CD4-positive, alpha-beta T cell (primary cell): ENCODE data around the gene CDRT15. TPM values are rescaled to one million over a fixed set of nuclear protein-coding genes. Genes with fewer than 3 reads are reported as not detected.

Experiments
- ATAC-seq: fragments of 200-7000 bp; cut with Tn5 transposase; one replicate; pipeline ENCODE4 v1.10.0; 2022; ENCODE audit warnings: mild to moderate bottlenecking; ENCODE audit not compliant: poor library complexity
- CTCF ChIA-PET: fragments of 350-600 bp; sonication (Branson Sonifier 250); formaldehyde crosslinking; loops from one replicate; lab custom pipeline; 2021; ENCODE audit warnings: antibody characterized with exemption, inconsistent platforms; lab: Charles Lee
- POLR2A ChIA-PET: fragments of 350-600 bp; sonication (Branson Sonifier 250); formaldehyde crosslinking; loops from one replicate; lab custom pipeline; 2021; ENCODE audit warnings: antibody characterized with exemption, inconsistent platforms; lab: Charles Lee
- DNase-seq, 14 experiments: peaks; one replicate each; pipeline ENCODE4 v3.0.0-alpha.2; 2013 to 2020; ENCODE audit warnings: mixed read lengths in 2 of 14
- H3K27ac ChIP-seq, 2 donors: one replicate each; pipeline versions ENCODE4 v1.5.1 to v1.7.0; 2013; ENCODE audit warnings: low read length in 2 of 2, low read depth in 1 of 2, mild to moderate bottlenecking in 1 of 2
- H3K27me3 ChIP-seq, 2 experiments: 1 replicate in 1 of 2; 2 replicates in 1 of 2; pipeline versions ENCODE4 v1.6.1 to v1.7.0; 2013; ENCODE audit warnings: low read length in 2 of 2, control low read depth in 1 of 2, mild to moderate bottlenecking in 1 of 2, moderate library complexity in 1 of 2; ENCODE audit not compliant: insufficient read depth in 2 of 2, control insufficient read depth in 1 of 2
- H3K36me3 ChIP-seq: one replicate; pipeline ENCODE4 v1.6.1; 2013; ENCODE audit warnings: low read length, control low read depth; ENCODE audit not compliant: insufficient read depth
- H3K4me1 ChIP-seq: one replicate; pipeline ENCODE4 v1.6.1; 2013; ENCODE audit warnings: low read length, control low read depth; ENCODE audit not compliant: insufficient read depth
- H3K4me3 ChIP-seq: one replicate; pipeline ENCODE4 v1.5.1; 2013; ENCODE audit warnings: mild to moderate bottlenecking, low read length, moderate library complexity
- H3K9me3 ChIP-seq, 2 experiments: 1 replicate in 1 of 2; 2 replicates in 1 of 2; pipeline versions ENCODE4 v1.6.1 to v1.7.0; 2013; ENCODE audit warnings: low read length in 2 of 2, mild to moderate bottlenecking in 2 of 2, control low read depth in 1 of 2, moderate library complexity in 1 of 2; ENCODE audit not compliant: control insufficient read depth in 1 of 2, insufficient read depth in 1 of 2
- H3K27ac Mint-ChIP-seq: one replicate; pipeline ENCODE4 v1.8.0; 2020; ENCODE audit warnings: mixed read lengths
- H3K27me3 Mint-ChIP-seq: one replicate; pipeline ENCODE4 v1.8.0; 2021; ENCODE audit warnings: mixed read lengths
- H3K36me3 Mint-ChIP-seq: one replicate; pipeline ENCODE4 v1.8.0; 2021; ENCODE audit warnings: low read depth, mixed read lengths
- H3K4me1 Mint-ChIP-seq: one replicate; pipeline ENCODE4 v1.8.0; 2021; ENCODE audit warnings: low read depth, mixed read lengths
- H3K4me3 Mint-ChIP-seq: one replicate; pipeline ENCODE4 v1.8.0; 2020; ENCODE audit warnings: mild to moderate bottlenecking, mixed read lengths
- H3K9me3 Mint-ChIP-seq: one replicate; pipeline ENCODE4 v1.8.0; 2020; ENCODE audit warnings: mixed read lengths
- intact Hi-C, 2 experiments: fragments of 100-400 bp; cut with DNase I in 1 of 2; cut with micrococcal nuclease in 1 of 2; formaldehyde crosslinking; loops; one replicate each; pipeline versions ENCODE4 v1.15.1 to v1.9.0; 2023 to 2025; cut with DNase I, micrococcal nuclease
- total RNA-seq, 174 experiments: library from RNA in 2 of 174; stranded (reverse) in 2 of 174; gene quantifications; one replicate each; pipeline ENCODE4 v1.2.3 and lab custom pipeline; 2021 to 2026
- TF ChIP-seq, protein P1 (sequence below): fragments of 200-600 bp; IDR thresholded peaks from one replicate; pipeline ENCODE4 v1.8.0; 2022; ENCODE audit warnings: antibody characterized with exemption, mild to moderate bottlenecking

CDRT15 gene
- total RNA-seq, 2 experiments from 2014 or later = not detected

DNA sequence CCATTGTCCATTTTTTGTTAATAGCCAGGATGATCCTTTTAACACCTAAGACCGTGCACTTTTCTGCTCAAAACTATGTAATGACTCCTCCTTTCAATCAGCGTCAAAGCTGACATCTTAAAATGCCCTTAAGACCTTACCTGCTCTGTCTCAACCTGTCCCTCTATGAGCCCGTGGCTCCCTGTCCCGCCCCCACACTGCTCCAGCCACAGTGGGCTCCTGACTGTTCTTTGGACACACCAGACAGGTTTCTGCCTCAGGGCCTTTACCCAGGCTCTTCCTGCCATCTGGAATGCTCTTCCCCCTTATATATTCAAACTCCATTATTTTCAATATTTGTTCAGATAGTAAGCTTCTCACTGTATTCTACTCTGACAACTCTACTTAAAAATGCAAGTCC is 14.1 kb downstream of the CDRT15 start:
- H3K27me3 ChIP-seq = no peaks in the 10 kb centered on the region
- H3K4me3 Mint-ChIP-seq = no peak overlapping the region
- H3K36me3 ChIP-seq = no peaks in the 10 kb centered on the region
- no peaks in the 10 kb centered on the region for H3K4me1 Mint-ChIP-seq
- no peaks in the 10 kb centered on the region for H3K9me3 Mint-ChIP-seq
- ATAC-seq = no peak
- intact Hi-C loops = no loop called here
- TF ChIP-seq, protein P1, sequence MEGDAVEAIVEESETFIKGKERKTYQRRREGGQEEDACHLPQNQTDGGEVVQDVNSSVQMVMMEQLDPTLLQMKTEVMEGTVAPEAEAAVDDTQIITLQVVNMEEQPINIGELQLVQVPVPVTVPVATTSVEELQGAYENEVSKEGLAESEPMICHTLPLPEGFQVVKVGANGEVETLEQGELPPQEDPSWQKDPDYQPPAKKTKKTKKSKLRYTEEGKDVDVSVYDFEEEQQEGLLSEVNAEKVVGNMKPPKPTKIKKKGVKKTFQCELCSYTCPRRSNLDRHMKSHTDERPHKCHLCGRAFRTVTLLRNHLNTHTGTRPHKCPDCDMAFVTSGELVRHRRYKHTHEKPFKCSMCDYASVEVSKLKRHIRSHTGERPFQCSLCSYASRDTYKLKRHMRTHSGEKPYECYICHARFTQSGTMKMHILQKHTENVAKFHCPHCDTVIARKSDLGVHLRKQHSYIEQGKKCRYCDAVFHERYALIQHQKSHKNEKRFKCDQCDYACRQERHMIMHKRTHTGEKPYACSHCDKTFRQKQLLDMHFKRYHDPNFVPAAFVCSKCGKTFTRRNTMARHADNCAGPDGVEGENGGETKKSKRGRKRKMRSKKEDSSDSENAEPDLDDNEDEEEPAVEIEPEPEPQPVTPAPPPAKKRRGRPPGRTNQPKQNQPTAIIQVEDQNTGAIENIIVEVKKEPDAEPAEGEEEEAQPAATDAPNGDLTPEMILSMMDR = no peak
- H3K27ac ChIP-seq = no peak overlapping the region
- ChIA-PET CTCF (no interaction called here), POLR2A (interaction anchor here (0.7 kb wide), 1 partner anchor 21 kb away, joined by 3 read pairs; no protein-coding TSS in a partner anchor)
- no peaks in the 10 kb centered on the region for H3K9me3 ChIP-seq
- no peak overlapping the region for H3K27ac Mint-ChIP-seq
- H3K4me1 ChIP-seq = no peaks in the 10 kb centered on the region
- H3K4me3 ChIP-seq = no peak overlapping the region
- DNase-seq = no peak
- H3K27me3 Mint-ChIP-seq = no peaks in the 10 kb centered on the region
- H3K36me3 Mint-ChIP-seq = no peaks in the 10 kb centered on the region

DNA sequence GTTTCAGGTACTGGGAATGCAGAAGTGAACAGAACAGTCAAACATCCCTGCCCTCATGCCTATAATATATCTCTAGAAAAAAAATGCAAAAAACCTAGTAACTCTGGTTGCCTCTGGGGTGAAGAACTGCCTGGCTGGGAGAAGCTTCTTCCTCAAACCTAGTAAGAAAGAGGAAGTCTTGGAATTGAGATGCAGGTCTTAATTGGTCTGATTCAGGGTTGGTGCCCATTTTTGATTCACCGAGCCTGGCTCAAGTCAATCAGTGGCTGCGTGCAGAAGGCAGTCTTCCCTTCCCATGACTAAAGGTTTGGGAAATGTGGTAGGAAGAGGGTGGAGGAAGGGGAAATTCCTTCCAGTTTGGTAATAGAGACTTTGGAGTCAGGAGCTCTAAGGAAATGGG is 22.4 kb downstream of the CDRT15 start:
- Mint-ChIP-seq H3K4me1 (peaks cover 13% of the 10 kb centered on the region), H3K27me3 (no peaks in the 10 kb centered on the region), H3K4me3 (no peak overlapping the region), H3K36me3 (peaks cover 25% of the 10 kb centered on the region), H3K27ac (no peak overlapping the region), H3K9me3 (no peaks in the 10 kb centered on the region)
- H3K4me1 ChIP-seq = peaks cover 9% of the 10 kb centered on the region
- no peaks in the 10 kb centered on the region for H3K36me3 ChIP-seq
- ATAC-seq (no peak), DNase-seq (no peak)
- TF ChIP-seq, protein P1 = no peak
- intact Hi-C loops = loop anchor here (10.0 kb wide), 1 partner anchor 571 kb away; no protein-coding TSS in a partner anchor
- ChIA-PET CTCF (interaction anchor here (1.6 kb wide), 1 partner anchor 11 kb away, joined by 4 read pairs; no protein-coding TSS in a partner anchor), POLR2A (no interaction called here)
- no peaks in the 10 kb centered on the region for H3K27me3 ChIP-seq
- H3K4me3 ChIP-seq = no peak overlapping the region
- no peak overlapping the region for H3K27ac ChIP-seq
- H3K9me3 ChIP-seq = peaks cover 0 to 6% of the 10 kb centered on the region in 2 experiments

- ATAC-seq (no peak), DNase-seq (no peak)
- H3K36me3 ChIP-seq = peaks cover 6% of the 10 kb centered on the region
- H3K27me3 ChIP-seq = no peaks in the 10 kb centered on the region
- intact Hi-C loops = loop anchor here (10.0 kb wide), 1 partner anchor 572 kb away; no protein-coding TSS in a partner anchor
- H3K9me3 ChIP-seq = peaks cover 0 to 6% of the 10 kb centered on the region in 2 experiments
- TF ChIP-seq, protein P1 = no peak
- CTCF ChIA-PET = interaction anchor here (1.0 kb wide), 2 partner anchors 9 to 89 kb away, joined by 4 read pairs; partner anchors contain the start of gene HS3ST3B1
- H3K4me1 ChIP-seq = peaks cover 13% of the 10 kb centered on the region
- H3K27ac Mint-ChIP-seq = no peak overlapping the region
- POLR2A ChIA-PET = interaction anchor here (1.1 kb wide), 1 partner anchor 89 kb away, joined by 6 read pairs; the partner anchor contains the start of gene HS3ST3B1
- H3K4me3 ChIP-seq = no peak overlapping the region
- H3K9me3 Mint-ChIP-seq = no peaks in the 10 kb centered on the region
- no peak overlapping the region for H3K4me3 Mint-ChIP-seq
- peaks cover 43% of the 10 kb centered on the region for H3K36me3 Mint-ChIP-seq
- H3K27ac ChIP-seq = no peak overlapping the region
- H3K27me3 Mint-ChIP-seq = no peaks in the 10 kb centered on the region
- H3K4me1 Mint-ChIP-seq = peaks cover 17% of the 10 kb centered on the region
These were observed 24.3 kb downstream of the CDRT15 start for GRCh38 chr17:14212401-14212800.
